Transverse colon (tissue), 4 donors: ENCODE results near the gene MYO1B. TPM values are rescaled to one million over a fixed set of nuclear protein-coding genes. Genes with fewer than 3 reads are reported as not detected.

Experiments used
- DNase-seq: peaks from one replicate; pipeline ENCODE4 v3.0.0-alpha.2; 2019
- H3K27ac ChIP-seq, 4 donors: fragments of 200-600 bp; sonication (generic); 2 replicates each; pipeline ENCODE4 v1.5.1; 2016 to 2018; ENCODE audit warnings: inconsistent platforms in 4 of 4
- H3K27me3 ChIP-seq: fragments of 200-600 bp; sonication (generic); 2 replicates; pipeline ENCODE4 v1.5.1; 2017; ENCODE audit warnings: inconsistent platforms
- H3K36me3 ChIP-seq, 4 donors: fragments of 200-600 bp; sonication (generic); 2 replicates each; pipeline ENCODE4 v1.5.1; 2017 to 2019; ENCODE audit warnings: inconsistent platforms in 4 of 4
- H3K4me1 ChIP-seq, 4 donors: fragments of 200-600 bp; sonication (generic); 2 replicates each; pipeline ENCODE4 v1.5.1; 2017 to 2020; ENCODE audit warnings: inconsistent platforms in 4 of 4
- H3K4me3 ChIP-seq, 4 donors: fragments of 200-600 bp; sonication (generic); 1 replicate in 1 of 4; 2 replicates in 3 of 4; pipeline versions ENCODE4 v1.5.1 to v1.6.1; 2017 to 2019; ENCODE audit warnings: inconsistent platforms in 4 of 4
- H3K9me3 ChIP-seq, 2 donors: fragments of 200-600 bp; sonication (generic); 2 replicates each; pipeline ENCODE4 v1.5.1; 2017 to 2019; ENCODE audit warnings: inconsistent platforms in 2 of 2
- CTCF ChIP-seq, 5 experiments: fragments of 200-600 bp in 3 of 5; fragments of 450-650 bp in 2 of 5; sonication (generic) in 3 of 5; IDR thresholded peaks; 1 replicate in 2 of 5; 2 replicates in 3 of 5; pipeline ENCODE4 v1.5.1; 2016 to 2017; ENCODE audit warnings: antibody characterized with exemption in 5 of 5, inconsistent platforms in 3 of 5, mild to moderate bottlenecking in 2 of 5, moderate library complexity in 1 of 5
- EP300 ChIP-seq: sonication (generic); formaldehyde crosslinking; IDR thresholded peaks from one replicate; pipeline ENCODE4 v1.6.1; 2017; ENCODE audit warnings: antibody characterized with exemption, low read depth
- POLR2A ChIP-seq: fragments of 450-650 bp; IDR thresholded peaks from one replicate; pipeline ENCODE4 v1.6.1; 2016; ENCODE audit warnings: antibody characterized with exemption, mild to moderate bottlenecking, moderate library complexity
- POLR2AphosphoS5 ChIP-seq, 3 donors: sonication (generic); formaldehyde crosslinking; IDR thresholded peaks; one replicate each; pipeline ENCODE4 v1.6.1; 2016; ENCODE audit warnings: antibody characterized with exemption in 3 of 3
- WGBS, 2 donors: methylation state at CpG; one replicate each; pipeline ENCODE4 v1.1.5; 2018; ENCODE audit warnings: low coverage in 1 of 2; 5-methylcytosine and 5-hydroxymethylcytosine counted together
- in situ Hi-C, 4 donors: fragments of 200-750 bp; cut with MboI; loops; one replicate each; pipeline versions ENCODE4 v1.15.0 to v1.15.1; 2017; ENCODE audit warnings: low sequenced_read_pairs in 3 of 4, low pct_ligation_motif_present in 1 of 4, low pct_unique_long_range_greater_than_20kb in 1 of 4
- intact Hi-C: fragments of 100-400 bp; cut with DNase I; formaldehyde crosslinking; loops from one replicate; pipeline ENCODE4 v1.15.1; 2023; ENCODE audit warnings: low total_unique reads
- total RNA-seq, 4 donors: library from RNA; depleted of rRNA; stranded (reverse); fragments of >200 nt; gene quantifications; one replicate each; pipeline ENCODE4 v1.1.0, GENCODE V29; 2016

Gene MYO1B
- total RNA-seq, 4 donors from 2014 or later = 17.9 to 37.0 (median 35.0) TPM

DNA sequence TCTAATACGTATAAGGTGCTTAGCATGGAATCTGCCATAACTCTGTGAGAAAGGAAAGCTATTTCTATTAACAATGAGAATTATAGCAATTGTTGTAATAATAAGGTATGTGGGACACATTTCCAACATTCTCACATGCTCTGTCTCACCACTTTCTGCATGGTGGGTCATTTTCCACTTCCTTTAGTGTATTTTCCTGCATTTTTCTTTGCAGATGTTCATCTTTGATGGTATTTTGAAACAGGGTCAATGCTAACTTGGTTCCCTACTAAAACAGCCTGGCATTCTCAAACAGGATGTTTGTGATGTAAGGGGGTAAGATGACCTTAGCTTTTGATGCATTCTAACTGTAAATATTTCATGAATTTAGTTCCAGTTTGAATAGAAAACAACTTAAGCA is 54.7 kb downstream of the MYO1B start:
- no peaks in the 10 kb centered on the region for H3K36me3 ChIP-seq
- peaks cover under 1 to 29% (median 13%) of the 10 kb centered on the region in 4 donors for H3K4me1 ChIP-seq
- H3K4me3 ChIP-seq = no peak overlapping the region
- intact Hi-C loops = no loop called here
- H3K27ac ChIP-seq = no peak overlapping the region
- no peak for TF ChIP-seq EP300
- no peak for TF ChIP-seq CTCF (IDR thresholded peaks at IDR 0.05)
- TF ChIP-seq POLR2AphosphoS5 (IDR thresholded peaks at IDR 0.05) = no peak
- no peak for TF ChIP-seq POLR2A
- H3K9me3 ChIP-seq = no peaks in the 10 kb centered on the region
- in situ Hi-C loops = no loop called here
- 71 to 92% methylated on average over 1 of the region's 1 CpG for WGBS, 2 donors
- no peak for DNase-seq
- H3K27me3 ChIP-seq = no peaks in the 10 kb centered on the region

DNA sequence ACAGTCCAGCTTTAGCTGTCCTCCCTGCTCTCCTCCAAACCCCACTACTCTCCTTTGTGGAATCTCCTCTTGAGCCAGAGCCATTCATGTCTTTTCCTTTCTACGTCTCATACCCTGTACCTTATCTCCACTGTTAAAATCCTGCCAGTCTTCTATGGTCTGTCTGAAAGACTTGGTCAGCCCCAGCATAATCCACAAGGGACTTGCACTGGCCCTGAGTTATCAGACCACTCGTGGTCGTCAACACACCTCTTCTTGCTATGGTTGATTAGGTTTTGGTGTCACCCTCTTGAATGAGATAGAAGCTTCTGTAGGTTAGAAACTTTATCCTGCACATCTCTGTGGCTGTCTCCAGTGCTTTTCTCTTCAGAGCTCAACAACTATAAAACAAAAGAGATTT is 56.8 kb downstream of the MYO1B start:
- intact Hi-C loops = no loop called here

DNA sequence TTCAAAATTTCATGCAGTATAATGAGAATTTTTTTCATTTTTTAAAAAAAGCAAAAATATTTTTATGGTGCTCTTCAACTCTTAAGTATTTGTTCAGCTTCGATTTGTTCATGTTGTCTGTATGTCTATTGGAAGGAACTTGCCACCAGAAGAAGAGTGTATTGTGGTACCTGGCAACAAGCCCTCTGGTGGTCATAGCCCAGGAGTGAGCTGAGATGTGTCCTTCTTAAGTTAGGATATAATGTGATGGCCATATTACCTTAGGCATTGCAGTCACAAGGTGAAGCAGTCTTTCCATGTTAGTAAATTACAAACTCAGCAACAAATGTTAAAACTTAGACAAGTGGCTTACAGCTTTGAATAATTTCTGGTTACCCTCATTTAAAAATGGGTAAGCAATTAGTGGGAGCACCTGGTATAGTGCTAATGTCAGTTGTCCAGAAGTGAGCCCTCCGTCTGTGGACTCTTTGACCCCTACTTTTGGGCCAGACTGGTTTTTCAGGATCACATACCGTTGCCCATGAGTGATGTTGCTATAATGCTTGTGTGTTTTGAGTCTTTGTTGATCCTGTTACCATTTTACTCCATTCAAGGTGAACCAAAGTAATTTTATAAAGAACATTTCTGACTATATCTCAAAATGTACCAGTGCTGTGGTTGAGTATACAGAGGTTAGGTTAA is 57.4 kb downstream of the MYO1B start:
- no peaks in the 10 kb centered on the region for H3K9me3 ChIP-seq
- 45 to 53% methylated on average over 3 of the region's 3 CpGs for WGBS, 2 donors
- no peaks in the 10 kb centered on the region for H3K27me3 ChIP-seq
- no peak overlapping the region for H3K27ac ChIP-seq
- no peak for DNase-seq
- H3K36me3 ChIP-seq = no peaks in the 10 kb centered on the region
- H3K4me3 ChIP-seq = no peak overlapping the region
- TF ChIP-seq CTCF (IDR thresholded peaks at IDR 0.05) (peak in 2 of 5 experiments; percentile 12 to 13), EP300 (no peak), POLR2A (no peak), POLR2AphosphoS5 (IDR thresholded peaks at IDR 0.05) (no peak)
- in situ Hi-C loops = no loop called here
- H3K4me1 ChIP-seq = peaks cover 6 to 31% (median 19%) of the 10 kb centered on the region in 4 donors
- intact Hi-C loops = no loop called here

More for the DNA sequence above, 56.8 kb downstream of the MYO1B start:
- Histone ChIP-seq H3K4me3 (no peak overlapping the region), H3K9me3 (no peaks in the 10 kb centered on the region), H3K27ac (no peak overlapping the region), H3K4me1 (peaks cover 6 to 31% (median 19%) of the 10 kb centered on the region in 4 donors), H3K27me3 (no peaks in the 10 kb centered on the region), H3K36me3 (no peaks in the 10 kb centered on the region)
- no peak for TF ChIP-seq EP300
- DNase-seq = no peak
- in situ Hi-C loops = no loop called here
- 88 to 100% methylated on average over 1 to 3 of the region's 3 CpGs for WGBS, 2 donors

- 63 to 65% methylated on average over 5 of the region's 5 CpGs for WGBS, 2 donors
Observed at GRCh38 chr2:191303140-191304005, 58.2 kb downstream of the MYO1B start.

More at GRCh38 chr2:191303140-191304005, 58.2 kb downstream of the MYO1B start:
- H3K27ac ChIP-seq = peak overlapping the region in 2 of 4 donors; percentile 17 to 40
- no peak for DNase-seq
- no peak for TF ChIP-seq POLR2AphosphoS5 (IDR thresholded peaks at IDR 0.05)
- no peak for TF ChIP-seq EP300
- no peak for TF ChIP-seq POLR2A
- no peak for TF ChIP-seq CTCF (IDR thresholded peaks at IDR 0.05)
- no peak overlapping the region for H3K4me3 ChIP-seq
- H3K36me3 ChIP-seq = no peaks in the 10 kb centered on the region
- in situ Hi-C loops (no loop called here), intact Hi-C loops (no loop called here)
- H3K27me3 ChIP-seq = no peaks in the 10 kb centered on the region
- H3K4me1 ChIP-seq = peaks cover 6 to 31% (median 19%) of the 10 kb centered on the region in 4 donors
- H3K9me3 ChIP-seq = no peaks in the 10 kb centered on the region
